Measurements from ENCODE around the gene LRP2.

The LRP2 gene

DNA sequence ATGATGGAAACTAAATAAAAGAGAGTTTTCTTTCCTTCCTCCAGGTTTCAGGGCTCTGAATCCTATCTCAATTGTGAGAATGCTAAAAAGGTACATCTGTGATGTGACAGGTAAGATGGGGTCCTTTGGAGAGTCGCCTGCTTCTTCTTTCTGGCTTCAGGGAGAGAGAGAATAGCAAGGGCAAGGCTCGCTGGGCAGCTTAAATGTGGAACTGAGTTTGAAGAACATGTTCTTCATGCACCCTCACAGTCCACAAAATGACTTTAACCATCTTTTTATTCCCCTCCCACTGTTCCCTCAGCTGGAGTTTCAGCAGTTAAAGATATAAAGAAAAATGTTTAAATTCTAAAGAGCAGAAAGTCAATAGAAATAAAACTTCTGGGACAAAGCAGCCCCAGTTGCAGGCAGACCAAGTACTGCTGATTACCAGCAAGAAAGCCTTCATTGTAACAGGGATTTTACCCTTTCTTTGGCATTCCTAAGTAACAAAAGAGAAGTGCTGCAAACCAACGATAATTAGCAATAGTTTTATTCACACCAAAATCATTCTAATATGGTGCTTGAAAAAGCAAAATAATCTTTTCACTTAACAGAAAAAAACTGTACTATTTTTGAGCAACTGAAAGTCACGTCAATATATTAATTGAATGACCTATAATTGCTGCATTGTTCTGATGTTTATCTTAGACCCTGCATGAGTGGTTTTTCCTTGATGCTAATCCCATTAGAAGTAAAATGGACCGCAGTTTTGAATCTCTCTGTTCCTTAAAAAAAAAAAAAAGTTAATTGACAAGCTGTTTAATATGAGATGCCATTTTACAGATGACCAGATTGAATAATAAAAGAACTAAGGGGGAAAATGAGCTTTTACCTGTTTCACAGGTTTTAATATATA, 61.5 kb downstream of the LRP2 start:
- Histone ChIP-seq H3K4me3 (ENCODE audit: low read depth, low read length) (no peak overlapping the region), H3K9me3 (ENCODE audit: control insufficient read depth, insufficient read depth, low read length) (no peaks in the 10 kb centered on the region), H3K9ac (ENCODE audit: low read depth, low read length) (no peak overlapping the region), H3K4me1 (ENCODE audit: control insufficient read depth, insufficient read depth, low read length) (peaks cover 21% of the 10 kb centered on the region), H3K27ac (ENCODE audit: low read depth, low read length) (peak overlapping the region; percentile 57), H3K36me3 (ENCODE audit: control insufficient read depth, insufficient read depth, low read length) (no peaks in the 10 kb centered on the region), H3K27me3 (ENCODE audit: control insufficient read depth, insufficient read depth, low read length) (no peaks in the 10 kb centered on the region)

DNA sequence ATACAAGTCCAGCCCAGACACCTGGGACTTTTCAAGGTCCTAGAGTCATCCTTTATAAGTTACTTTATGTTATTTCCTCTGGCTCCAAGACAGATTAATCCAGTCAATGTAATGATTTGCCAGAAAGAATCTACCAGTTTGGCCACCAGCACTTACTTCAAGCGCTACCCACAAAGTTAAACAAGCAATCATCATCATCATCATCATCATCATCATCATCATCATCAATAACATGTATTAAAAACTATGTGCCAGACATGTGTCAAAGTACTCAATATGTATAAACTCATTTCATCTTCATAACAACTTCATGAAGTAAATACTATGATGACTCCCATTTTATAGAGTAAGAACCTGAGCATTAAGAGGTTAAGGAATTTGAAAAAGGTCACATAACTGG, 64.3 kb downstream of the LRP2 start:
- Histone ChIP-seq H3K4me3 (ENCODE audit: low read depth, low read length) (no peak overlapping the region), H3K4me1 (ENCODE audit: control insufficient read depth, insufficient read depth, low read length) (peaks cover 21% of the 10 kb centered on the region), H3K27me3 (ENCODE audit: control insufficient read depth, insufficient read depth, low read length) (no peaks in the 10 kb centered on the region), H3K36me3 (ENCODE audit: control insufficient read depth, insufficient read depth, low read length) (no peaks in the 10 kb centered on the region), H3K9me3 (ENCODE audit: control insufficient read depth, insufficient read depth, low read length) (no peaks in the 10 kb centered on the region), H3K9ac (ENCODE audit: low read depth, low read length) (no peak overlapping the region), H3K27ac (ENCODE audit: low read depth, low read length) (no peak overlapping the region)

DNA sequence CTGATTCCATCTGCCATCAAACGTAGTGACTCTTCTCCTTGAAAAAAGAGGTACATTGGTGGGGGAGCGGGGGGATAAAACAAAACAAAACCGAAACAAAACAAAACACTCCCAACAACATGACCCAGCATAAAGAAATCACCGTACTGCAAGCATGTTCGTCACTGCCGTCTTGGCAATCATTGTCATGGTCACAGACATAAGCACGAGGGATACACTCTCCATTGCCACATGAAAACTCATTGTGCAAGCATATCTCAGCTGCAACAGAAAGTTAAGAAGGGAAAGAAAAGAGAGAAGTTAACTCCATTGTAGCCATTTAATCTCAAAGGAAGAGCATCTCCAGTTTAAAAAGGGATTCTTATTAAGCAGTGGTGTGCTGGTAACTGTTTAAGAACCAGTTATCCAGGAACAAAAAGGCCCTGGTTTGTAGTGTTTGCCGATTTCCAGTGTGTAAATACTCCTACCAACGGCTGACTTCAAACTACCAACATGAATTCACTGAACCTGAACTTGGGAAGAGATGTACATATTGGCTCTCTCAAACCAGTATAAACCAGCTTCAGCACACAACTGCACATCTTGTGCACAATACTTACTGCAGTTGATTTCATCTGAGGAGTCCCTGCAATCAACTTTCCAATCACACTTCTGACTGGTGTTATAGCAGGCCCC, 68.2 kb downstream of the LRP2 start:
- Histone ChIP-seq H3K4me1 (ENCODE audit: control insufficient read depth, insufficient read depth, low read length) (peaks cover 13% of the 10 kb centered on the region; the same call in 1 of the 2 replicates), H3K27ac (ENCODE audit: low read depth, low read length) (no peak overlapping the region), H3K9me3 (ENCODE audit: control insufficient read depth, insufficient read depth, low read length) (no peaks in the 10 kb centered on the region), H3K9ac (ENCODE audit: low read depth, low read length) (no peak overlapping the region), H3K27me3 (ENCODE audit: control insufficient read depth, insufficient read depth, low read length) (no peaks in the 10 kb centered on the region), H3K4me3 (ENCODE audit: low read depth, low read length) (no peak overlapping the region), H3K36me3 (ENCODE audit: control insufficient read depth, insufficient read depth, low read length) (no peaks in the 10 kb centered on the region)

DNA sequence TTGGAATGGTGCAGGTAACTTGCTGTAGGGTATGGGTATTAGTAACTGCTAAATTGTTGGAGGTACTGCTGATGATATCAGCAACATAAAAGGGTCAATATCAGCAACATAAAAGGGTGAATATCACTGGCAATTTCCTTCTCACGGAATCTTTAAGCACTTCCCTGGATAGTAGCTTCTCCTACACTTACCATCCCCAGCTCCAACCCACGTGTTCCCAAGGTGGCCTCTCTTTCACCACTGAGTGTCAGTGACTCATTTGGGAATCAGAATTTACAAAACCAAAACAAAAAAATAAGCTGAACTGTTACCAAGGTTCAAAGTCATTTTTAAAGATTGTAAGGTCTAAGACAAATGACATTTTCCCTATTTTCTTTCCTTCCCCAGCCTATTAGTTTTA, 70.8 kb downstream of the LRP2 start:
- H3K27me3 ChIP-seq (ENCODE audit: control insufficient read depth, insufficient read depth, low read length): no peaks in the 10 kb centered on the region
- H3K4me3 ChIP-seq (ENCODE audit: low read depth, low read length): no peak overlapping the region
- H3K27ac ChIP-seq (ENCODE audit: low read depth, low read length): no peak overlapping the region
- no peaks in the 10 kb centered on the region for H3K36me3 ChIP-seq (ENCODE audit: control insufficient read depth, insufficient read depth, low read length)
- H3K9ac ChIP-seq (ENCODE audit: low read depth, low read length): no peak overlapping the region
- H3K4me1 ChIP-seq (ENCODE audit: control insufficient read depth, insufficient read depth, low read length): peaks cover 19% of the 10 kb centered on the region
- no peaks in the 10 kb centered on the region for H3K9me3 ChIP-seq (ENCODE audit: control insufficient read depth, insufficient read depth, low read length)

GRCh38 chr2:169290433-169290832, 71.9 kb downstream of the LRP2 start:
- no peaks in the 10 kb centered on the region for H3K27me3 ChIP-seq (ENCODE audit: control insufficient read depth, insufficient read depth, low read length)
- no peak overlapping the region for H3K9ac ChIP-seq (ENCODE audit: low read depth, low read length)
- no peaks in the 10 kb centered on the region for H3K36me3 ChIP-seq (ENCODE audit: control insufficient read depth, insufficient read depth, low read length)
- H3K9me3 ChIP-seq (ENCODE audit: control insufficient read depth, insufficient read depth, low read length): no peaks in the 10 kb centered on the region
- H3K27ac ChIP-seq (ENCODE audit: low read depth, low read length): no peak overlapping the region
- H3K4me1 ChIP-seq (ENCODE audit: control insufficient read depth, insufficient read depth, low read length): peaks cover 29% of the 10 kb centered on the region
- H3K4me3 ChIP-seq (ENCODE audit: low read depth, low read length): no peak overlapping the region

DNA sequence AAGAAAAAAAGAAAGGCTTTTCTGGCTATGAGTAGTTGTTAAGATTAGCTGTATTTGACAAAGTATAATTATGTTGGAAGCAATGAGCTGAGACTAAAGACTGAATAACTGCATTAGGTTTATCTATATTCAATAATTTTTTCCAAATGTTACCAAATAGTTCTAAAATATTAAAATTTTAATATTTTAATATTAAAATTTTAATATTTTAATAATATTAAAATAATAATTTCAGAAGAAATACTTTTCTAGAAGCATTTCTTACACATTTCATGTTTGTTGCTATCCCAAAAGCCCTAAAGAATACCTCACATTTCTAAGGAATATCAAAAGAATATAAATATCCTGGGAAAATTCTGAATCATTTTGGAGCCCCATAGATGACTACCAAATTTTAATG, 74.7 kb downstream of the LRP2 start:
- Histone ChIP-seq H3K36me3 (ENCODE audit: control insufficient read depth, insufficient read depth, low read length) (no peaks in the 10 kb centered on the region), H3K4me3 (ENCODE audit: low read depth, low read length) (no peak overlapping the region), H3K27ac (ENCODE audit: low read depth, low read length) (no peak overlapping the region), H3K27me3 (ENCODE audit: control insufficient read depth, insufficient read depth, low read length) (no peaks in the 10 kb centered on the region), H3K9ac (ENCODE audit: low read depth, low read length) (no peak overlapping the region), H3K9me3 (ENCODE audit: control insufficient read depth, insufficient read depth, low read length) (no peaks in the 10 kb centered on the region), H3K4me1 (ENCODE audit: control insufficient read depth, insufficient read depth, low read length) (peaks cover 32% of the 10 kb centered on the region)

DNA sequence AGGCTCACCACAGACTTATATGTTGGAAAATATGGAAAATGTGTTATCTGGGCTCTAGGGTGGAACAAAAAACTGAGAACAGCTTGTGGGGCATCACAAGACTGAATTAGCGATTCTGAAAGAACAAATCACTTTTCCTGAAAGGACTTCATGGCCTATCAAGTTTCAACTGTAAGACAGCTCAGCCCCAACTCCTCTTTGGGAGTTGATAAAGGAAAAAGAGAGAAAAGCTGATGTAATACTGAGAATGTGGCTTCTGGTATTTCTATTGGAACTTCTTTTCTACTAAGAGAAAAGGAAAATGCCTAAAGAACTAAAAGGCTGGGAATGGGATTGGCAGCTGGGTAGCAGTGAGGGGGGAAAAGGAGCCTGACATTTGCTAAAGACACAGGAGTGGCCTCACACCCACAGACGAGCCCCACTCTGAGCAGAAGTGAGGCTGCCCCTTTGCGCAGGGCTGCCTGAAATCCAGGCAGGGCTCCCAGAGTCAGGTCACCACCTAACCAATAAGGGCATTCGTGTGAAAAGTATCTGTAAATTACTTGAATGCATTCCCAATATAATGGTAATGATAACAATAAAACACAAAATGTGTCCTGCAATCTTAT, 75.6 kb downstream of the LRP2 start:
- Histone ChIP-seq H3K9me3 (ENCODE audit: control insufficient read depth, insufficient read depth, low read length) (no peaks in the 10 kb centered on the region), H3K4me1 (ENCODE audit: control insufficient read depth, insufficient read depth, low read length) (peaks cover 32% of the 10 kb centered on the region), H3K36me3 (ENCODE audit: control insufficient read depth, insufficient read depth, low read length) (no peaks in the 10 kb centered on the region), H3K27me3 (ENCODE audit: control insufficient read depth, insufficient read depth, low read length) (no peaks in the 10 kb centered on the region), H3K27ac (ENCODE audit: low read depth, low read length) (no peak overlapping the region), H3K9ac (ENCODE audit: low read depth, low read length) (no peak overlapping the region), H3K4me3 (ENCODE audit: low read depth, low read length) (no peak overlapping the region)

DNA sequence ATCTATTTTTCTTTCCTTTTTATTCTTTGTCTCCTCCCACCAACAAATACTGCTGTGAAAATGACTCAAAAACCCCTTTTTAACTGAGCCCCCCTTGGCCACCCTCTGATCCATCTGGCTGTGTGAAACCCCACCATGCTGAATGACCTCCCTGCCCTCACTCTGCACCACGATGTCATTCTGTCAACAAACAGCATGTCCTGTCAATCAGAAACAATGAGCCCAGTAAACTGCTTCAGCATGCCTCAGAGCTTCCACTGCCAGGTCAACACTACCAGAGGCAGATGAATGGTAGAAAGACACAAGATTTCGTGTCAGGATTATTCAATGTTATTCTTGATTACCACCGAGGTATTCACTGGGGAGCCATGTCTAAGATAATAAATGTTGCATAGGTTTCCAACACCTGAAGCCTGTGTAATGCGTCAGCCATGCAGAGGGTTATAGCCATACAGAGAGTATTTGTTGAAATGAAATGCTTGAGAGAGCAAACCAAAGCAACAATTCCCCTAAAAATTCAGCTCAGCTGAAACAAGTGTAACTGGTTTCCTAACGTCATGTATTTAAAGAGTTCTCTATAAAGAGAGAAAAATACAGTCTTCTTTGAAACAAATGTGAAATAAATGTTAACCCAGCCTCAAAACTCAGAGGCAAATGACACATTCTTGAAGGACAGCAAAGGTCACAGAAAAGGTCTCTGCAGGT, 76.7 kb downstream of the LRP2 start:
- H3K27ac ChIP-seq (ENCODE audit: low read depth, low read length): peak overlapping the region; percentile 45
- no peaks in the 10 kb centered on the region for H3K9me3 ChIP-seq (ENCODE audit: control insufficient read depth, insufficient read depth, low read length)
- H3K4me3 ChIP-seq (ENCODE audit: low read depth, low read length): no peak overlapping the region
- H3K27me3 ChIP-seq (ENCODE audit: control insufficient read depth, insufficient read depth, low read length): no peaks in the 10 kb centered on the region
- no peaks in the 10 kb centered on the region for H3K36me3 ChIP-seq (ENCODE audit: control insufficient read depth, insufficient read depth, low read length)
- peaks cover 21% of the 10 kb centered on the region for H3K4me1 ChIP-seq (ENCODE audit: control insufficient read depth, insufficient read depth, low read length)
- H3K9ac ChIP-seq (ENCODE audit: low read depth, low read length): 0 out of 2 replicates have a peak overlapping the region, but pooled peaks have one; percentile 5

GRCh38 chr2:169280502-169280901, 81.8 kb downstream of the LRP2 start:
- no peak overlapping the region for H3K27ac ChIP-seq (ENCODE audit: low read depth, low read length)
- no peaks in the 10 kb centered on the region for H3K27me3 ChIP-seq (ENCODE audit: control insufficient read depth, insufficient read depth, low read length)
- H3K4me1 ChIP-seq (ENCODE audit: control insufficient read depth, insufficient read depth, low read length): peaks cover 3% of the 10 kb centered on the region
- H3K4me3 ChIP-seq (ENCODE audit: low read depth, low read length): no peak overlapping the region
- no peak overlapping the region for H3K9ac ChIP-seq (ENCODE audit: low read depth, low read length)
- H3K9me3 ChIP-seq (ENCODE audit: control insufficient read depth, insufficient read depth, low read length): no peaks in the 10 kb centered on the region
- H3K36me3 ChIP-seq (ENCODE audit: control insufficient read depth, insufficient read depth, low read length): no peaks in the 10 kb centered on the region

DNA sequence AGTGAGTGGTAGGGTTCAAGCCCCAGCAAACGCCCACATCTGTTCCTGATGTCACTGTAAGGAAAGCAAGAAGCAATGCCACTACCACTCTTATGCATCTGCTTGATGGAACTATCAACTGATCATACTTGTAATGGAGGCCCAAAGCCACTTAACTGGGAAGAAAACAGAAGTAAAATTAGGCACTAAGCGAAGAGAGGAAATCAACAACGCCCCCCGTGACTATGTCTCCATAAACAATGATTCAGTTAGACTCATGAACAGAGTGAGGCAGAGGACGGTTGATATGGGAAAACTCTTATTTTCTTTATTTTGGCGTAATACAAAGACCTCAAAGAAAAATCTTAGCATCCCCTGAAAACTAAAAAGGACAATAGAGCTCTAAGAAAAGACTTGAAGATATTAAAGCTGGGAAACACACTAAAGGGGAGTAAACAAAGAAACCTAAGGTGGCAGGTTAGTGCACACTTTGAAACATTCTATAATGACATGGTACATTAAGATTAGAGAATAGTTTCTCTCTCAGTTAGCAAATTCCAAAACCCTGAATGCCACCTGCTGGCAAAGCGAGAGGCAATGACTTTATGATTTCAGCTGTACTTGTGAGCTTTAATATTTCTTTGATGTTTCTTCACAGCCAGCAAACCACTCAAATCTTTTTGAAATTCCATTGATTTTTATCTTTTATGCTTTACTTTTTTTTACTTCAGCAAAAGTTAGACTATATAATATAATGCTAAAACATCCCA, 86.5 kb downstream of the LRP2 start:
- no peaks in the 10 kb centered on the region for H3K9me3 ChIP-seq (ENCODE audit: control insufficient read depth, insufficient read depth, low read length)
- H3K36me3 ChIP-seq (ENCODE audit: control insufficient read depth, insufficient read depth, low read length): no peaks in the 10 kb centered on the region
- H3K27ac ChIP-seq (ENCODE audit: low read depth, low read length): no peak overlapping the region
- H3K9ac ChIP-seq (ENCODE audit: low read depth, low read length): no peak overlapping the region
- no peaks in the 10 kb centered on the region for H3K27me3 ChIP-seq (ENCODE audit: control insufficient read depth, insufficient read depth, low read length)
- no peak overlapping the region for H3K4me3 ChIP-seq (ENCODE audit: low read depth, low read length)
- no peaks in the 10 kb centered on the region for H3K4me1 ChIP-seq (ENCODE audit: control insufficient read depth, insufficient read depth, low read length)

Measured in HUES48 (cell line).